ENCODE measurements around the gene F8. TPM values are rescaled to one million over a fixed set of nuclear protein-coding genes. Genes with fewer than 3 reads are reported as not detected.
A peak's percentile ranks its signal among the peaks of the same experiment; 100 is the strongest.

Gene F8
- total RNA-seq, 1 experiment from 2014 or later = 0.91 TPM

DNA sequence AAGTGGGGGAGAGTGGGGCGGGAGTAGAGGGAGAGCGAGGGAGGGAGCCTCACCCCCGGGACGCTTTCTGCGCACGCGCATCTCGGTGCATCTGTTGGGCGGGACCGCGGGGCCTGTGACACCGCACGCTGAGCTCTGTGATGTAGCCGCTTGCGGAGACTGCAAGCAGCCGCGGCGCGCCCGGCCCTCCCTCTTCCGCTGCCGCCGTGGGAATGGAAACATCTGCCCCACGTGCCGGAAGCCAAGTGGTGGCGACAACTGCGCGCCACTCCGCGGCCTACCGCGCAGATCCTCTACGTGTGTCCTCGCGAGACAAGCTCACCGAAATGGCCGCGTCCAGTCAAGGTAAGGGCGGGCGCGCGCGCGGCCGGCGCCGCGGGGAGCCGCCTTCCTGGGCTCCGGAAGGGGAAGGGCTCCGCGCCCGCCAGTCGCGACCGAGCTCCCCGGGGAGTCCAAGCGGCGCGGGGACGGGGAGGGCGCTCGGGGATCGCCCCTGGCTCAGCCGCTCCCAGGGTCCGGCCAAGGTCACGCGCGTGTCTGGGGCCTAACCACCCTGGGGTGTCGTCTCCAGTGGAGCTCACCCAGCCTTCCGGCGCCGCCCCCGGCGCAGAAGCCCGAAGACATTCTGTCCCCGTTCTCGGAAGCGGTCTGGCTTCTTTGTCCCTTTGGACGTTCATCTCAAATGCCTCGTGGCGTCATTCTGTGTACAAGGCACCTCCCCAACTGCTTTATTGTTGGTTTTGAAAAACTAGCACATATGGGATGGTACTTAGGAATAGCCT is 4.4 kb upstream of the F8 start, which contains the start of gene FUNDC2:
Gene FUNDC2, plus strand, starts transcription at position 118 of the 782 bp plus-strand sequence. Its CDS starts 95 bp downstream, at position 213.
- ATAC-seq (peak; percentile 77), DNase-seq (peak; percentile 92)
- Histone ChIP-seq H3K4me1 (ENCODE audit: insufficient read depth, low read length) (peaks cover 13% of the 10 kb centered on the region), H3K27ac (ENCODE audit: low read length) (peak within 1 kb of the TSS; percentile 90), H2AFZ (ENCODE audit: low read length) (peak within 1 kb of the TSS; percentile 72), H3K4me3 (ENCODE audit: low read length) (peak within 1 kb of the TSS; percentile 77), H3K36me3 (ENCODE audit: low read depth, low read length) (no peaks in the 10 kb centered on the region), H3F3A (ENCODE audit: low read length, unreplicated experiment) (no peaks in the 10 kb centered on the region), H3K9me2 (replicated peaks; ENCODE audit: low read length) (no peaks in the 10 kb centered on the region), H4K20me1 (ENCODE audit: low read length) (peaks cover 10% of the 10 kb centered on the region), H3K9ac (ENCODE audit: low read length) (peak within 1 kb of the TSS; percentile 94), H3K9me3 (ENCODE audit: low read length) (no peaks in the 10 kb centered on the region), H3K4me2 (ENCODE audit: low read length) (peak within 1 kb of the TSS; percentile 83), H3K79me2 (ENCODE audit: low read length) (peaks cover 45% of the 10 kb centered on the region), H3K27me3 (ENCODE audit: low read length) (no peaks in the 10 kb centered on the region)
- peak; percentile 94 for TF ChIP-seq EZH2phosphoT487 (IDR thresholded peaks at IDR 0.05; ENCODE audit: borderline replicate concordance, low read length)
- TF ChIP-seq, protein P1, sequence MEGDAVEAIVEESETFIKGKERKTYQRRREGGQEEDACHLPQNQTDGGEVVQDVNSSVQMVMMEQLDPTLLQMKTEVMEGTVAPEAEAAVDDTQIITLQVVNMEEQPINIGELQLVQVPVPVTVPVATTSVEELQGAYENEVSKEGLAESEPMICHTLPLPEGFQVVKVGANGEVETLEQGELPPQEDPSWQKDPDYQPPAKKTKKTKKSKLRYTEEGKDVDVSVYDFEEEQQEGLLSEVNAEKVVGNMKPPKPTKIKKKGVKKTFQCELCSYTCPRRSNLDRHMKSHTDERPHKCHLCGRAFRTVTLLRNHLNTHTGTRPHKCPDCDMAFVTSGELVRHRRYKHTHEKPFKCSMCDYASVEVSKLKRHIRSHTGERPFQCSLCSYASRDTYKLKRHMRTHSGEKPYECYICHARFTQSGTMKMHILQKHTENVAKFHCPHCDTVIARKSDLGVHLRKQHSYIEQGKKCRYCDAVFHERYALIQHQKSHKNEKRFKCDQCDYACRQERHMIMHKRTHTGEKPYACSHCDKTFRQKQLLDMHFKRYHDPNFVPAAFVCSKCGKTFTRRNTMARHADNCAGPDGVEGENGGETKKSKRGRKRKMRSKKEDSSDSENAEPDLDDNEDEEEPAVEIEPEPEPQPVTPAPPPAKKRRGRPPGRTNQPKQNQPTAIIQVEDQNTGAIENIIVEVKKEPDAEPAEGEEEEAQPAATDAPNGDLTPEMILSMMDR (conservative IDR thresholded peaks at IDR 0.05; ENCODE audit: low read depth, low read length) = no peak
- no peak for TF ChIP-seq EZH2 (IDR thresholded peaks at IDR 0.05; ENCODE audit: low read length, unreplicated experiment)
- no TSS peak for BruUV-seq (replicated peaks)
- CTCF ChIA-PET = interaction anchor here (1.0 kb wide), 1 partner anchor 22 kb away, joined by 3 read pairs; no protein-coding TSS in a partner anchor
- intact Hi-C loops (cut with micrococcal nuclease) = loop anchor here (1.0 to 2.0 kb wide), 3 partner anchors 30 to 44 kb away; partner anchors contain the start of genes BRCC3, CMC4 and MTCP1
- POLR2A ChIA-PET (ENCODE audit: unreplicated experiment) = interaction anchor here (0.7 kb wide), 1 partner anchor 38 kb away, joined by 4 read pairs; no protein-coding TSS in a partner anchor

DNA sequence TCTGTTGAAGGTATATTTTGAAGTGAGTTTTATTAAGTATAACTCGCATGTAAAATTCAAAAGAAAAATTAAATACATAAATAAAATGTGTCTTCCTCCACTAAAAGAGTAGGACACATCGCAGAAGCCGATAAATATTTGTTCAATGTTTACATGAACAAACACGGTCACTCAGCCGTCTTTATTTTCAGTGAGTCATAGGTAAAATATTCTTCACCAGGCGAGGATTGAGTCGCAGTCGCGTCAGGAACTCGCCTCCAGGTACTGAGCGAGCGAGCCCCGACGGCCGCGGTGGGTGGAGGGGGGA is 3.9 kb upstream of the F8 start:
- H3F3A ChIP-seq (ENCODE audit: low read length, unreplicated experiment) = no peaks in the 10 kb centered on the region
- POLR2A ChIA-PET (ENCODE audit: unreplicated experiment) = interaction anchor here (0.7 kb wide), 1 partner anchor 39 kb away, joined by 4 read pairs; no protein-coding TSS in a partner anchor

More for the DNA sequence above, 3.9 kb upstream of the F8 start:
- H3K36me3 ChIP-seq (ENCODE audit: low read depth, low read length) = no peaks in the 10 kb centered on the region
- H3K9ac ChIP-seq (ENCODE audit: low read length) = peak overlapping the region; percentile 94
- peak overlapping the region; percentile 90 for H3K27ac ChIP-seq (ENCODE audit: low read length)
- H4K20me1 ChIP-seq (ENCODE audit: low read length) = peaks cover 10% of the 10 kb centered on the region
- H3K4me2 ChIP-seq (ENCODE audit: low read length) = peak overlapping the region; percentile 83
- H3K9me3 ChIP-seq (ENCODE audit: low read length) = no peaks in the 10 kb centered on the region
- no peak for DNase-seq
- BruUV-seq (replicated peaks) = no TSS peak
- H3K79me2 ChIP-seq (ENCODE audit: low read length) = peaks cover 41% of the 10 kb centered on the region
- H3K4me1 ChIP-seq (ENCODE audit: insufficient read depth, low read length) = peaks cover 13% of the 10 kb centered on the region
- ATAC-seq = peak; percentile 77
- no peaks in the 10 kb centered on the region for H3K9me2 ChIP-seq (replicated peaks; ENCODE audit: low read length)
- H3K27me3 ChIP-seq (ENCODE audit: low read length) = no peaks in the 10 kb centered on the region
- H2AFZ ChIP-seq (ENCODE audit: low read length) = peak overlapping the region; percentile 43
- intact Hi-C loops (cut with micrococcal nuclease) = loop anchor here (1.0 to 2.0 kb wide), 3 partner anchors 31 to 45 kb away; partner anchors contain the start of genes BRCC3, CMC4 and MTCP1
- no peak for TF ChIP-seq EZH2 (IDR thresholded peaks at IDR 0.05; ENCODE audit: low read length, unreplicated experiment)
- TF ChIP-seq EZH2phosphoT487 (IDR thresholded peaks at IDR 0.05; ENCODE audit: borderline replicate concordance, low read length) = no peak
- TF ChIP-seq, protein P1 (conservative IDR thresholded peaks at IDR 0.05; ENCODE audit: low read depth, low read length) = no peak
- peak overlapping the region; percentile 77 for H3K4me3 ChIP-seq (ENCODE audit: low read length)
- CTCF ChIA-PET = interaction anchor here (1.0 kb wide), 1 partner anchor 23 kb away, joined by 3 read pairs; no protein-coding TSS in a partner anchor
